Right forelimb (tissue), 1 donor: Measurements from ENCODE around the gene KHNYN.
"Not testable (repeated sequence)": the region's sequence is repeated elsewhere in the genome, so short reads cannot be mapped to it uniquely, and the experiment has no call there.

Source experiments
- DNase-seq: peaks from one replicate; pipeline ENCODE4 v3.0.0-alpha.2; 2018

The KHNYN gene

GRCh38 chr14:24439257-24439656, 9.5 kb downstream of the KHNYN start:
- no peak for DNase-seq

- DNase-seq: no peak
Measured at GRCh38 chr14:24439830-24440605, 10.3 kb downstream of the KHNYN start.

- no peak for DNase-seq
Measured at GRCh38 chr14:24440606-24441399, 11.0 kb downstream of the KHNYN start.

- DNase-seq: no peak
Measured at GRCh38 chr14:24441485-24441884, 11.7 kb downstream of the KHNYN start.

- no peak for DNase-seq
Measured at GRCh38 chr14:24441904-24442239, 12.1 kb downstream of the KHNYN start.

GRCh38 chr14:24442240-24443052, 12.7 kb downstream of the KHNYN start, which contains the start of gene SDR39U1:
TSS of gene SDR39U1 (minus strand) at chr14:24442776. CDS start at chr14:24442769, 7 bp downstream.
- DNase-seq: peak; percentile 96

GRCh38 chr14:24443053-24443665, 13.4 kb downstream of the KHNYN start:
- DNase-seq: no peak

- not testable (repeated sequence) for DNase-seq
Measured at GRCh38 chr14:24450828-24451227, 21.1 kb downstream of the KHNYN start.

GRCh38 chr14:24456980-24457379, 27.2 kb downstream of the KHNYN start:
- DNase-seq: no peak

GRCh38 chr14:24458736-24459135, 29.0 kb downstream of the KHNYN start:
- no peak for DNase-seq

- no peak for DNase-seq
Measured at GRCh38 chr14:24459331-24459730, 29.6 kb downstream of the KHNYN start.

GRCh38 chr14:24461336-24461735, 31.6 kb downstream of the KHNYN start:
- no peak for DNase-seq

GRCh38 chr14:24463017-24463883, 33.5 kb downstream of the KHNYN start:
- DNase-seq: no peak

GRCh38 chr14:24463884-24464785, 34.4 kb downstream of the KHNYN start:
- DNase-seq: no peak

- no peak for DNase-seq
Measured at GRCh38 chr14:24465368-24465767, 35.6 kb downstream of the KHNYN start.

GRCh38 chr14:24465805-24466204, 36.1 kb downstream of the KHNYN start:
- DNase-seq: no peak

- DNase-seq: not testable (repeated sequence)
Measured at GRCh38 chr14:24470450-24470849, 40.7 kb downstream of the KHNYN start.

GRCh38 chr14:24473211-24473610, 43.5 kb downstream of the KHNYN start:
- no peak for DNase-seq

GRCh38 chr14:24475261-24475660, 45.5 kb downstream of the KHNYN start:
- no peak for DNase-seq

- not testable (repeated sequence) for DNase-seq
Measured at GRCh38 chr14:24479999-24480398, 50.2 kb downstream of the KHNYN start.
